ENCODE measurements around the gene ABCD2. TPM values are rescaled to one million over a fixed set of nuclear protein-coding genes. Genes with fewer than 3 reads are reported as not detected.

ABCD2 gene
- total and polyA plus RNA-seq, 4 donors = under 0.01 to 0.25 (median 0.05) TPM; not detected in 1

DNA sequence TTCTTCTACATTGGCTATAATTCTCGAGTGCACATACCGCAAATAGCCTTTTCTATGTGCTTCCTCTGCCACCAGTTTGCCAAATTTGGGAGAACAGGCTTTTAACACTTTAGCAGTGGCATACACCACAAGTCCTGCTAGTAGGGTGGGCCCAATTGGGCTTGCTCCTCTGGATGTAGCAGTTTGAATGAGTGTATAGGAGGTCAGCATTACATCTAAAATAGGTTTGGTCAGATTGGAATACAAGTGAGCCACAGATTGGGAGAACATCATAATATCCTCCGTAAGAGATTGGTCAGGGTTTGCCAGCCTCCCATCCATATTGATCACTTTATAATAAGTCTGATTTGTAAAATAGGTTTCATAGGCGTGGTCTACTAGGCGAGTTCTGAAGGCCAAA is 902 bp downstream of the ABCD2 start:
- Histone ChIP-seq H3K9ac (ENCODE audit: low read depth in 1 of 2, low read length in 2 of 2) (no peak overlapping the region), H3K4me3 (ENCODE audit: low read depth in 1 of 3, low read length in 3 of 3) (peak overlapping the region in 1 of 3 donors; percentile 24), H3K36me3 (ENCODE audit: control insufficient read depth in 4 of 4, insufficient read depth in 3 of 4, low read depth in 1 of 4, low read length in 3 of 4) (no peaks in the 10 kb centered on the region), H3K27me3 (ENCODE audit: control insufficient read depth in 4 of 4, insufficient read depth in 4 of 4, low read length in 3 of 4) (no peaks in the 10 kb centered on the region), H3K27ac (ENCODE audit: low read depth in 1 of 2, low read length in 2 of 2) (no peak overlapping the region), H3K4me1 (ENCODE audit: control insufficient read depth in 4 of 4, insufficient read depth in 4 of 4, low read length in 3 of 4) (peaks cover 0 to 15% (median 13%) of the 10 kb centered on the region in 4 donors), H3K9me3 (ENCODE audit: control insufficient read depth in 4 of 4, low read length in 3 of 4) (no peaks in the 10 kb centered on the region)
- TF ChIP-seq HNF4G (IDR thresholded peaks at IDR 0.05) = no peak
- no peak for TF ChIP-seq SP1 (IDR thresholded peaks at IDR 0.05)
- TF ChIP-seq YY1 (IDR thresholded peaks at IDR 0.05) = no peak
- no peak for TF ChIP-seq TAF1 (conservative IDR thresholded peaks at IDR 0.05)
- no peak for TF ChIP-seq HNF4A (conservative IDR thresholded peaks at IDR 0.05)
- TF ChIP-seq, protein P1, sequence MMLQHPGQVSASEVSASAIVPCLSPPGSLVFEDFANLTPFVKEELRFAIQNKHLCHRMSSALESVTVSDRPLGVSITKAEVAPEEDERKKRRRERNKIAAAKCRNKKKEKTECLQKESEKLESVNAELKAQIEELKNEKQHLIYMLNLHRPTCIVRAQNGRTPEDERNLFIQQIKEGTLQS (IDR thresholded peaks at IDR 0.05) = no peak
- TF ChIP-seq, protein P2, sequence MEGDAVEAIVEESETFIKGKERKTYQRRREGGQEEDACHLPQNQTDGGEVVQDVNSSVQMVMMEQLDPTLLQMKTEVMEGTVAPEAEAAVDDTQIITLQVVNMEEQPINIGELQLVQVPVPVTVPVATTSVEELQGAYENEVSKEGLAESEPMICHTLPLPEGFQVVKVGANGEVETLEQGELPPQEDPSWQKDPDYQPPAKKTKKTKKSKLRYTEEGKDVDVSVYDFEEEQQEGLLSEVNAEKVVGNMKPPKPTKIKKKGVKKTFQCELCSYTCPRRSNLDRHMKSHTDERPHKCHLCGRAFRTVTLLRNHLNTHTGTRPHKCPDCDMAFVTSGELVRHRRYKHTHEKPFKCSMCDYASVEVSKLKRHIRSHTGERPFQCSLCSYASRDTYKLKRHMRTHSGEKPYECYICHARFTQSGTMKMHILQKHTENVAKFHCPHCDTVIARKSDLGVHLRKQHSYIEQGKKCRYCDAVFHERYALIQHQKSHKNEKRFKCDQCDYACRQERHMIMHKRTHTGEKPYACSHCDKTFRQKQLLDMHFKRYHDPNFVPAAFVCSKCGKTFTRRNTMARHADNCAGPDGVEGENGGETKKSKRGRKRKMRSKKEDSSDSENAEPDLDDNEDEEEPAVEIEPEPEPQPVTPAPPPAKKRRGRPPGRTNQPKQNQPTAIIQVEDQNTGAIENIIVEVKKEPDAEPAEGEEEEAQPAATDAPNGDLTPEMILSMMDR (IDR thresholded peaks at IDR 0.05; ENCODE audit: low read depth, low read length, missing input control) = no peak
- no peak for TF ChIP-seq MAX (IDR thresholded peaks at IDR 0.05)
- TF ChIP-seq, protein P3, sequence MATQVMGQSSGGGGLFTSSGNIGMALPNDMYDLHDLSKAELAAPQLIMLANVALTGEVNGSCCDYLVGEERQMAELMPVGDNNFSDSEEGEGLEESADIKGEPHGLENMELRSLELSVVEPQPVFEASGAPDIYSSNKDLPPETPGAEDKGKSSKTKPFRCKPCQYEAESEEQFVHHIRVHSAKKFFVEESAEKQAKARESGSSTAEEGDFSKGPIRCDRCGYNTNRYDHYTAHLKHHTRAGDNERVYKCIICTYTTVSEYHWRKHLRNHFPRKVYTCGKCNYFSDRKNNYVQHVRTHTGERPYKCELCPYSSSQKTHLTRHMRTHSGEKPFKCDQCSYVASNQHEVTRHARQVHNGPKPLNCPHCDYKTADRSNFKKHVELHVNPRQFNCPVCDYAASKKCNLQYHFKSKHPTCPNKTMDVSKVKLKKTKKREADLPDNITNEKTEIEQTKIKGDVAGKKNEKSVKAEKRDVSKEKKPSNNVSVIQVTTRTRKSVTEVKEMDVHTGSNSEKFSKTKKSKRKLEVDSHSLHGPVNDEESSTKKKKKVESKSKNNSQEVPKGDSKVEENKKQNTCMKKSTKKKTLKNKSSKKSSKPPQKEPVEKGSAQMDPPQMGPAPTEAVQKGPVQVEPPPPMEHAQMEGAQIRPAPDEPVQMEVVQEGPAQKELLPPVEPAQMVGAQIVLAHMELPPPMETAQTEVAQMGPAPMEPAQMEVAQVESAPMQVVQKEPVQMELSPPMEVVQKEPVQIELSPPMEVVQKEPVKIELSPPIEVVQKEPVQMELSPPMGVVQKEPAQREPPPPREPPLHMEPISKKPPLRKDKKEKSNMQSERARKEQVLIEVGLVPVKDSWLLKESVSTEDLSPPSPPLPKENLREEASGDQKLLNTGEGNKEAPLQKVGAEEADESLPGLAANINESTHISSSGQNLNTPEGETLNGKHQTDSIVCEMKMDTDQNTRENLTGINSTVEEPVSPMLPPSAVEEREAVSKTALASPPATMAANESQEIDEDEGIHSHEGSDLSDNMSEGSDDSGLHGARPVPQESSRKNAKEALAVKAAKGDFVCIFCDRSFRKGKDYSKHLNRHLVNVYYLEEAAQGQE (IDR thresholded peaks at IDR 0.05) = no peak
- TF ChIP-seq GABPA (IDR thresholded peaks at IDR 0.05 in 1 of 2, conservative IDR thresholded peaks at IDR 0.05 in 1 of 2) = no peak
- TF ChIP-seq, protein P4, sequence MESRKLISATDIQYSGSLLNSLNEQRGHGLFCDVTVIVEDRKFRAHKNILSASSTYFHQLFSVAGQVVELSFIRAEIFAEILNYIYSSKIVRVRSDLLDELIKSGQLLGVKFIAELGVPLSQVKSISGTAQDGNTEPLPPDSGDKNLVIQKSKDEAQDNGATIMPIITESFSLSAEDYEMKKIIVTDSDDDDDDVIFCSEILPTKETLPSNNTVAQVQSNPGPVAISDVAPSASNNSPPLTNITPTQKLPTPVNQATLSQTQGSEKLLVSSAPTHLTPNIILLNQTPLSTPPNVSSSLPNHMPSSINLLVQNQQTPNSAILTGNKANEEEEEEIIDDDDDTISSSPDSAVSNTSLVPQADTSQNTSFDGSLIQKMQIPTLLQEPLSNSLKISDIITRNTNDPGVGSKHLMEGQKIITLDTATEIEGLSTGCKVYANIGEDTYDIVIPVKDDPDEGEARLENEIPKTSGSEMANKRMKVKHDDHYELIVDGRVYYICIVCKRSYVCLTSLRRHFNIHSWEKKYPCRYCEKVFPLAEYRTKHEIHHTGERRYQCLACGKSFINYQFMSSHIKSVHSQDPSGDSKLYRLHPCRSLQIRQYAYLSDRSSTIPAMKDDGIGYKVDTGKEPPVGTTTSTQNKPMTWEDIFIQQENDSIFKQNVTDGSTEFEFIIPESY (IDR thresholded peaks at IDR 0.05) = no peak
- no peak for TF ChIP-seq FOXA1 (IDR thresholded peaks at IDR 0.05)
- no peak for TF ChIP-seq FOXA2 (IDR thresholded peaks at IDR 0.05)
- TF ChIP-seq RXRA (IDR thresholded peaks at IDR 0.05) = no peak
- no peak for TF ChIP-seq EGR1 (IDR thresholded peaks at IDR 0.05; ENCODE audit: low read depth in 2 of 2)
- no peak for TF ChIP-seq NR2F2 (IDR thresholded peaks at IDR 0.05)
- TF ChIP-seq JUND (IDR thresholded peaks at IDR 0.05) = no peak
- TF ChIP-seq RAD21 (IDR thresholded peaks at IDR 0.05) = no peak
- 86% methylated on average over 5 of the region's 5 CpGs for WGBS
- no peak for DNase-seq (ENCODE audit: low spot score)

Measured in liver (tissue), 9 donors.